Right lobe of liver (tissue), 6 donors: Measurements from ENCODE around the gene DLD. TPM values are rescaled to one million over a fixed set of nuclear protein-coding genes. Genes with fewer than 3 reads are reported as not detected.
"Not testable (repeated sequence)": the region's sequence is repeated elsewhere in the genome, so short reads cannot be mapped to it uniquely, and the experiment has no call there.

Source experiments
- ATAC-seq, 4 donors: fragments of 200-7000 bp; cut with Tn5 transposase; one replicate each; pipeline ENCODE4 v1.9.1; 2020; ENCODE audit warnings: mild to moderate bottlenecking in 4 of 4, moderate library complexity in 4 of 4
- DNase-seq, 3 donors: peaks; one replicate each; pipeline ENCODE4 v3.0.0-alpha.2; 2020
- H3K27ac ChIP-seq, 3 donors: fragments of 200-600 bp; one replicate each; pipeline ENCODE4 v1.8.0; 2022
- H3K27me3 ChIP-seq, 2 donors: fragments of 200-600 bp; one replicate each; pipeline ENCODE4 v1.8.0; 2022
- H3K36me3 ChIP-seq, 4 donors: fragments of 200-600 bp; sonication (generic) in 1 of 4; one replicate each; pipeline versions ENCODE4 v1.5.1 to v1.8.0; 2017 to 2022; ENCODE audit warnings: control low read depth in 1 of 4
- H3K4me1 ChIP-seq, 4 donors: fragments of 200-600 bp; sonication (generic) in 1 of 4; one replicate each; pipeline versions ENCODE4 v1.5.1 to v1.8.0; 2017 to 2022; ENCODE audit warnings: control low read depth in 1 of 4
- H3K4me3 ChIP-seq, 3 donors: fragments of 200-600 bp; one replicate each; pipeline ENCODE4 v1.8.0; 2022
- H3K9me3 ChIP-seq, 4 donors: fragments of 200-600 bp; sonication (generic) in 1 of 4; one replicate each; pipeline versions ENCODE4 v1.5.1 to v1.8.0; 2017 to 2022; ENCODE audit warnings: control low read depth in 1 of 4
- POLR2A ChIP-seq: fragments of 450-650 bp; IDR thresholded peaks from one replicate; pipeline ENCODE4 v1.6.1; 2017; ENCODE audit warnings: antibody characterized with exemption, mild to moderate bottlenecking
- WGBS: methylation state at CpG from one replicate; pipeline ENCODE4 v1.1.6; 2018; ENCODE audit warnings: low coverage, low lambda C conversion rate; ENCODE audit not compliant: insufficient coverage; ENCODE audit errors: missing lambda C conversion rate; 5-methylcytosine and 5-hydroxymethylcytosine counted together
- intact Hi-C, 2 donors: fragments of 100-400 bp; cut with DNase I; formaldehyde crosslinking; loops; one replicate each; pipeline versions ENCODE4 v1.11.2 to v1.14.1; 2022
- total RNA-seq, 6 experiments: library from RNA; depleted of rRNA in 2 of 6; stranded (reverse); fragments of >200 nt in 2 of 6; fragmentation: NEBNext Ultra II Directional in 3 of 6; extraction: Animal tissue kit (Norgen Biotek cat#: 25700) in 3 of 6; gene quantifications; one replicate each; pipeline versions ENCODE4 v1.1.0 to v1.2.4, GENCODE V29; 2016 to 2023
- TF ChIP-seq, protein P1 (sequence below), 4 donors: fragments of 200-600 bp in 3 of 4; fragments of 450-650 bp in 1 of 4; IDR thresholded peaks; one replicate each; pipeline versions ENCODE4 v1.5.1 to v1.8.0; 2016 to 2022; ENCODE audit warnings: antibody characterized with exemption in 4 of 4, mild to moderate bottlenecking in 2 of 4
- donor health status: DM: no; HTN: yes; CAD: no.
- donor health status: DM: no; HTN: no; CAD: no.
- donor health status: DM: no; HTN: no; CAD: no.
- donor health status: DM: no; HTN: yes; CAD: no.
- donor health status: DM: no; HTN: yes; CAD: no.

DLD gene
- total RNA-seq, 6 experiments from 2014 or later, result 51.5 to 69.4 (median 61.0) TPM

DNA sequence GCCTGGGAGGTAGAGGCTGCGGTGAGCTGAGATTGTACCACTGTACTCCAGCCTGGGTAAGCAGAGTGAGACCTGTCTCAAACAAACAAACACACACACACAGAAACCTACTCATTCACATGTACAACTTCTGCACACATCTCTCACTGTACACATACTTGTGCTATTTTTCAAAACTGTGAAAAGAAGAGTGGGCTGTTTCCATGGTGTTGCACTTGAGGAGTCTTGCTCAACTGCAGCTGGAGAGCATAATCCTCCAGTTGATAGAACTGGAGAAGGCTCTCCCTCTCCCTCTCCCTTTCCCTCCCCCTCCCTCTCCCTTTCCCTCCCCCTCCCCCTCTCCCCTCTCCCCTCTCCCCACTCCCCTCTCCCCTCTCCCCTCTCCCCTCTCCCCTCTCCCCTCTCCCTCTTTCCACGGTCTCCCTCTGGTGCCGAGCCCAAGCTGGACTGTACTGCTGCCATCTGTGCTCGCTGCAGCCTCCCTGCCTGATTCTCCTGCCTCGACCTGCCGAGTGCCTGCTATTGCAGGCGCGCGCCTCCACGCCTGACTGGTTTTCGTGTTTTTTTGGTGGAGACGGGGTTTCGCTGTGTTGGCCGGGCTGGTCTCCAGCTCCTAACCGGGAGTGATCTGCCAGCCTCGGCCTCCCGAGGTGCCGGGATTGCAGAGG, 43.7 kb upstream of the DLD start:
- no peak overlapping the region for H3K4me3 ChIP-seq
- WGBS, result 96% methylated on average over 12 of the region's 18 CpGs
- no peaks in the 10 kb centered on the region for H3K27me3 ChIP-seq
- H3K9me3 ChIP-seq, result no peaks in the 10 kb centered on the region
- H3K36me3 ChIP-seq, result no peaks in the 10 kb centered on the region
- H3K4me1 ChIP-seq, result no peaks in the 10 kb centered on the region
- ATAC-seq (no peak), DNase-seq (no peak)
- TF ChIP-seq POLR2A, result no peak
- TF ChIP-seq, protein P1, sequence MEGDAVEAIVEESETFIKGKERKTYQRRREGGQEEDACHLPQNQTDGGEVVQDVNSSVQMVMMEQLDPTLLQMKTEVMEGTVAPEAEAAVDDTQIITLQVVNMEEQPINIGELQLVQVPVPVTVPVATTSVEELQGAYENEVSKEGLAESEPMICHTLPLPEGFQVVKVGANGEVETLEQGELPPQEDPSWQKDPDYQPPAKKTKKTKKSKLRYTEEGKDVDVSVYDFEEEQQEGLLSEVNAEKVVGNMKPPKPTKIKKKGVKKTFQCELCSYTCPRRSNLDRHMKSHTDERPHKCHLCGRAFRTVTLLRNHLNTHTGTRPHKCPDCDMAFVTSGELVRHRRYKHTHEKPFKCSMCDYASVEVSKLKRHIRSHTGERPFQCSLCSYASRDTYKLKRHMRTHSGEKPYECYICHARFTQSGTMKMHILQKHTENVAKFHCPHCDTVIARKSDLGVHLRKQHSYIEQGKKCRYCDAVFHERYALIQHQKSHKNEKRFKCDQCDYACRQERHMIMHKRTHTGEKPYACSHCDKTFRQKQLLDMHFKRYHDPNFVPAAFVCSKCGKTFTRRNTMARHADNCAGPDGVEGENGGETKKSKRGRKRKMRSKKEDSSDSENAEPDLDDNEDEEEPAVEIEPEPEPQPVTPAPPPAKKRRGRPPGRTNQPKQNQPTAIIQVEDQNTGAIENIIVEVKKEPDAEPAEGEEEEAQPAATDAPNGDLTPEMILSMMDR (IDR thresholded peaks at IDR 0.05), result no peak
- no peak overlapping the region for H3K27ac ChIP-seq
- intact Hi-C loops, result no loop called here

DNA sequence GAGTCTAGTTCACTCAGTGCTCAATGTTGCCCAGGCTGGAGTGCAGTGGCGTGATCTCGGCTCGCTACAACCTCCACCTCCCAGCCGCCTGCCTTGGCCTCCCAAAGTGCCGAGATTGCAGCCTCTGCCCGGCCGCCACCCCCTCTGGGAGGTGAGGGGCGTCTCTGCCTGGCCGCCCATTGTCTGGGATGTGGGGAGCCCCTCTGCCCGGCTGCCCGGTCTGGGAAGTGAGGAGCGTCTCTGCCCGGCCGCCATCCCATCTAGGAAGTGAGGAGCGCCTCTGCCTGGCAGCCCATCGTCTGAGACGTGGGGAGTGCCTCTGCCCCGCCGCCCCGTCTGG, 43.2 kb upstream of the DLD start:
- H3K4me1 ChIP-seq, H3K9me3 ChIP-seq, intact Hi-C loops, H3K27ac ChIP-seq, H3K4me3 ChIP-seq, H3K36me3 ChIP-seq, H3K27me3 ChIP-seq, ATAC-seq, DNase-seq: not testable (repeated sequence)
- WGBS, result no CpG with 5 or more reads among the region's 20 CpGs

DNA sequence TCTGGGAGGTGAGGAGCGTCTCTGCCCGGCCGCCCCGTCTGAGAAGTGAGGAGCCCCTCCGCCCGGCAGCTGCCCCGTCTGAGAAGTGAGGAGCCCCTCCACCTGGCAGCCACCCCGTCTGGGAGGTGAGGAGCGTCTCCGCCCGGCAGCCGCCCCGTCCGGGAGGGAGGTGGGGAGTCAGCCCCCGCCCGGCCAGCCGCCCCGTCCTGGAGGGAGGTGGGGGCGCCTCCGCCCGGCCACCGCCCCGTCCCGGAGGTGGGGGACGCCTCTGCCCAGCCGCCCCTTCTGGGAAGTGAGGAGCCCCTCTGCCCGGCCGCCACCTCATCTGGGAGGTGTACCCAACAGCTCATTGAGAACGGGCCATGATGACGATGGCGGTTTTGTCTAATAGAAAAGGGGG, 42.8 kb upstream of the DLD start:
- DNase-seq, H3K9me3 ChIP-seq, H3K4me3 ChIP-seq, H3K4me1 ChIP-seq, ATAC-seq, H3K36me3 ChIP-seq, H3K27me3 ChIP-seq, H3K27ac ChIP-seq, intact Hi-C loops: not testable (repeated sequence)
- 100% methylated on average over 3 of the region's 31 CpGs for WGBS

DNA sequence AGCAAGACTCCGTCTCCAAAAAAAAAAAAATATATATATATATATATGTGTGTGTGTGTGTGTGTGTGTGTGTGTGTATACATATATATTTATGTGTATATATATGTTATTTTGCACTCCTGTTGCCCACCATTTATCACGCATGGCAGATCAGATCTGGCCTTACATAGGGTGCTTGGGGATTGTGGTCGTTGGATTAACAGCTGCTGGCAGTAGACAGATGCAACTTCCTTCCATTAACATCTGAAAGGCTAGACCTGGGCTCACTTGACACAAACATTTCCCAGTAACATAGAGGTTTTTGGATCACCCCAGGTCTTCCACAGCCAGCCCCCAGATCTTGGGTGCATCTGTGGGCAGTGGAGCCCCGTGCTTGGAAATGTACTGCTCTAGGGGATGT, 40.8 kb upstream of the DLD start:
- H3K27me3 ChIP-seq, result no peaks in the 10 kb centered on the region
- H3K9me3 ChIP-seq, result no peaks in the 10 kb centered on the region
- intact Hi-C loops, result no loop called here
- no peak overlapping the region for H3K4me3 ChIP-seq
- TF ChIP-seq, protein P1 (IDR thresholded peaks at IDR 0.05), result no peak
- no peak for TF ChIP-seq POLR2A
- WGBS, result 86% methylated on average over 2 of the region's 4 CpGs
- no peaks in the 10 kb centered on the region for H3K36me3 ChIP-seq
- H3K27ac ChIP-seq, result no peak overlapping the region
- no peaks in the 10 kb centered on the region for H3K4me1 ChIP-seq
- DNase-seq (no peak), ATAC-seq (no peak)

DNA sequence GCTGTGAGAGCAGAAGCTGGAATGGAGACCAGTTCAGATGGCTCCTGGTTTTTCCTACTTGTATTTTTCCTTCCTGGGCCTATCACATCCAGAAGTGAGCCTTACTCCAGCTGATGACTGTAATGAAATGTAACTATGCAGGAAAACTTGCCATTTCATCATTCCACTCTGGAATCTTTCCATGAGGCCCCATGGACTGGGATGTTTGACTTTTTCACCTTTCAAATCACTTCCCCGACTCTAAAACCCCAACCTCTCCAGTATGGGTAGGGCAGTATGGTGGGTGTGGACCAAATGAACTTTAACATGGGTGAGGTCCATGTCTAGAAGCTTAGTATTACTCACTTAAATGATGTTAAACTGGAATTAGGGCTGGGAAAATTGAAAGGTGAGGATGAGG, 40.3 kb upstream of the DLD start:
- Histone ChIP-seq H3K4me1 (no peaks in the 10 kb centered on the region), H3K4me3 (no peak overlapping the region), H3K36me3 (no peaks in the 10 kb centered on the region), H3K27me3 (no peaks in the 10 kb centered on the region), H3K27ac (no peak overlapping the region), H3K9me3 (no peaks in the 10 kb centered on the region)
- WGBS, result 19% methylated on average over 1 of the region's 1 CpG
- intact Hi-C loops, result no loop called here
- ATAC-seq, result no peak
- no peak for TF ChIP-seq POLR2A
- TF ChIP-seq, protein P1 (IDR thresholded peaks at IDR 0.05), result no peak
- DNase-seq, result no peak

DNA sequence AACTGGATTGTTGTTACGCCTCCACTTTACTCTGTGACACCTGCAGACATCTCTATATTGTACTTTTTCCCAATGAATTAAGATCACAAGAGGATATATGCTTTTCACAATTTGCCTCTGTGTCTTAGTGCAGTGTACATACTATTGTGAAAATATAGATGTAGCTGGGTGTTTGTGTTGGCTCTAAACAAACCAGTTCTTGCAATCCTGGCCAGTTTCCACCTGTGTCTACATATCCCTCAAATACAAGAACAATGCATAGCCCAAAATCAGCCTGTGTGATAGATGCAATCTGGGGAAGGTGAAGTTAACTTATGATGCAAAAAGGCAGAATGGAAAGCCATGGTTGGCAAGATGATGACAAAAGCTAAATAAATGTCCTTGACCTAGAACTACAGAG, 36.5 kb upstream of the DLD start:
- H3K27ac ChIP-seq, result no peak overlapping the region
- ATAC-seq, result no peak
- no peaks in the 10 kb centered on the region for H3K9me3 ChIP-seq
- no peaks in the 10 kb centered on the region for H3K27me3 ChIP-seq
- peaks cover 0 to 14% (median 0%) of the 10 kb centered on the region in 4 donors for H3K4me1 ChIP-seq
- intact Hi-C loops, result no loop called here
- H3K4me3 ChIP-seq, result no peak overlapping the region
- WGBS, result 100% methylated on average over 1 of the region's 1 CpG
- TF ChIP-seq, protein P1 (IDR thresholded peaks at IDR 0.05), result no peak
- no peak for TF ChIP-seq POLR2A
- no peak for DNase-seq
- no peaks in the 10 kb centered on the region for H3K36me3 ChIP-seq
